SH-SY5Y (cell line): Measurements from ENCODE around the gene FOXP1.

Experiments used
- GATA2 ChIP-seq: IDR thresholded peaks from 2 replicates; pipeline ENCODE4 v1.6.1; 2011; ENCODE audit warnings: mild to moderate bottlenecking, low read depth, low read length
- GATA3 ChIP-seq: IDR thresholded peaks from 2 replicates; pipeline ENCODE4 v1.6.1; 2011; ENCODE audit warnings: low read depth, mild to moderate bottlenecking, low read length, moderate library complexity

DNA sequence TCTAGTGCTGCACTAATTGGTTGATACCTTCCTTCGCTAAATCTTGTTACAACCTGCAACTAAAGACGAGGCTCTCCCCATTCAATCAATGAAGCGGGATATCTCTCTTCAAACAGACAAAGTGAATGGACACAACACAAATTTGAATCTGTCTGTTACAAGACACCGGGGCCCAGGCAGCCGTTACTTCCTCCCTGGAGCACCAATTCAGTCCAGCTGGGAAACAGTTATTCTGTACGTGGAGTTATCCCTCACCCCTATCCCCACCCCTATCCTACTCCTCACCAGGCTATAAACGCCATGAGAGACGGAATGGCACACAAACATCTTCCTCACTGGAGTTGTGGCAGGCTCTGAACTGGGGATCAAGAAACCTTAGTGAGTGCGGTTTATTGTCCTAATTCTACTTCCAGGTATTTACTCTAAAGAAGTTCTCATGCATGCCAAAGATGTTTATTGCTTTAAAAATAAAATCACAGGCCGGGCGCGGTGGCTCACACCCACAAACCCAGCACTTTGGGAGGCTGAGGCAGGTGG is 181.8 kb downstream of the FOXP1 start:
- no peak for TF ChIP-seq GATA3
- TF ChIP-seq GATA2 = no peak
